GM19025 (cell line): Measurements from ENCODE around the gene TCEAL4.
"Not testable (repeated sequence)": the region's sequence is repeated elsewhere in the genome, so short reads cannot be mapped to it uniquely, and the experiment has no call there.

ENCODE experiments used
- ATAC-seq: cut with Tn5 transposase; IDR thresholded peaks from one replicate; pipeline ENCODE4 v1.9.1; 2021; ENCODE audit warnings: mild to moderate bottlenecking, low read depth, moderate library complexity; ENCODE audit not compliant: unreplicated experiment

The TCEAL4 gene

DNA sequence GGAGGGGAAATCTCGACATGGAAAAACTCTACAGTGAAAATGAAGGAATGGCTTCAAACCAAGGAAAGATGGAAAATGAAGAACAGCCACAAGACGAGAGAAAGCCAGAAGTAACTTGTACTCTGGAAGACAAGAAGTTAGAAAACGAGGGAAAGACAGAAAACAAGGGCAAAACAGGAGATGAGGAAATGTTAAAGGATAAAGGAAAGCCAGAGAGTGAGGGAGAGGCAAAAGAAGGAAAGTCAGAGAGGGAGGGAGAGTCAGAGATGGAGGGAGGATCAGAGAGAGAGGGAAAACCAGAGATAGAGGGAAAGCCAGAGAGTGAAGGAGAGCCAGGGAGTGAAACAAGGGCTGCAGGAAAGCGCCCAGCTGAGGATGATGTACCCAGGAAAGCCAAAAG is 1.3 kb downstream of the TCEAL4 start:
- no peak for ATAC-seq

DNA sequence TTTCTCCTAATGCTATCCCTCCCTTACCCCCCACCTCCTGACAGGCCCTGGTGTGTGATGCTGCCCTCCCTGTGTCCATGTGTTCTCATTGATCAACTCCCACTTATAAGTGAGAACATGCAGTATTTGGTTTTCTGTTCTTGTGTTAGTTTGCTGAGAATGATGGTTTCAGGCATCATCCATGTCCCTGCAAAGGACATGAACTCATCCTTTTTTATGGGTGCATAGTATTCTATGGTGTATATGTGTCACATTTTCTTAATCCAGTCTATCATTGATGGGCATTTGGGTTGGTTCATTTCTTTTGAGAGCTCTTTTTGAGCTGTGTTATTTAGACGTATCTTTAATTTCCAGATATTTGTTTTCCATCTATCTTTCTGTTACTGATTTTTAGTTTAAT is 7.0 kb downstream of the TCEAL4 start:
- not testable (repeated sequence) for ATAC-seq

DNA sequence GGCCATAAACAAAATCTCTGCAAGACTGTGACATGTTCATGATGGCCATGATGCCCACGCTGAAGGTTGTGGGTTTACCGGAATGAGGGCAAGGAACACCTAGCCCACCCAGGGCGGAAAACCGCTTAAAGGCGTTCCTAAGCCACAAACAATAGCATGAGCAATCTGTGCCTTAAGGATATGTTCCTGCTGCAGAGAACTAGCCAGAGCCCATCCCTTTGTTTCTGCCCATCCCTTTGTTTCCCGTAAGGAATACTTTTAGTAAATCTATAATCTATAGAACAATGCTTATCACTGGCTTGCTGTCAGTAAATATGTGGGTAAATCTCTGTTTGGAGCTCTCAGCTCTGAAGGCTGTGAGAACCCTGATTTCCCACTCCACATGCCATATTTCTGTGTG is 9.9 kb downstream of the TCEAL4 start:
- ATAC-seq: not testable (repeated sequence)

DNA sequence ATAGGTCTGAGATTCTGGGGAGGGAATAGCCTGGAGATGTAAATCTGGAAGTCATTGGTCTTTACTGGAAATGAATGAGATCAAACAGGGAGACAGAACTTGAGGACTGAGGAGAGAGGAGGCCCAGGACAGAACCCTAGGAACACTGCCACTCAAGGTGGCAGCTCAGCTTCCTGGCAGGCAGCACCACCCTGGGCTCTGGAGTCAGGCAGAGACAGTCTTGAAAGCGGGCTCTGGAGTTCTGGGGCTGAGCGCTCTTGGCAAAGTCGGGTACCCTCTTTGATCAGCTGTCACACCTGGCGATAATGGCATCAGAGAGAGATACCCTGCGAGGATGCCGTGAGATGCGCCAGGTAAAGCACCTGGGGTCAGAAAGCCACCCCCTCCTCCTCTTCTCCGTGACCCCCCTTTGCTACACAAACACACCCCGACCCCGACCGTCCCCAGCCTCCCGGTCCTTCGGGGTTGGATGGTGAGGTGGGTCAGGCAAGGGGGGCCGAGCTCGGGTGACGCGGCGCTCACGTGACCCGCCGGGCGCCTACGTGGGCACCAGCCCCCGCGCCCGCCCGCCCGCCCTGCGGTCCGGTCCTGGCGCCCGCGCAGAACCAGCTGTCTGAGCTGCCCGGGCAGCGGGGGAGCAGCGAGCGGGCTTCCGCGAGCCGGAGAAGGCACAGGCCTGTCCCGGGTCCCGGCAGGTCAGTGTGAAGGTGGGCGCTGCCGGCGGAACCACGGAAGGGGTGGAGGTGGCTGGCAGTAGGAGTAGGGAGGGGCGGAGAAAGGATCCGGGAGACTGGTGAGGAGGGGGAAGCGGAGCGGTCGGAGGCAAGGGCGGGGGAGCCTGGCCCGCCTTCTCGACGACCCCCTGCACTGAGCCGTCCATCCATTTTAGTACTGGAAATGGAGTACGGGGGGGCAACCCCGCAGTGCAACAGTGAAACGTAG is 22.3 kb downstream of the TCEAL4 start, which contains the start of gene TCEAL3:
Gene TCEAL3 (plus strand): TSS at position 600 of the 942 bp plus-strand sequence. CDS start 1,102 bp downstream, outside the sequence.
- ATAC-seq: peak; percentile 91

DNA sequence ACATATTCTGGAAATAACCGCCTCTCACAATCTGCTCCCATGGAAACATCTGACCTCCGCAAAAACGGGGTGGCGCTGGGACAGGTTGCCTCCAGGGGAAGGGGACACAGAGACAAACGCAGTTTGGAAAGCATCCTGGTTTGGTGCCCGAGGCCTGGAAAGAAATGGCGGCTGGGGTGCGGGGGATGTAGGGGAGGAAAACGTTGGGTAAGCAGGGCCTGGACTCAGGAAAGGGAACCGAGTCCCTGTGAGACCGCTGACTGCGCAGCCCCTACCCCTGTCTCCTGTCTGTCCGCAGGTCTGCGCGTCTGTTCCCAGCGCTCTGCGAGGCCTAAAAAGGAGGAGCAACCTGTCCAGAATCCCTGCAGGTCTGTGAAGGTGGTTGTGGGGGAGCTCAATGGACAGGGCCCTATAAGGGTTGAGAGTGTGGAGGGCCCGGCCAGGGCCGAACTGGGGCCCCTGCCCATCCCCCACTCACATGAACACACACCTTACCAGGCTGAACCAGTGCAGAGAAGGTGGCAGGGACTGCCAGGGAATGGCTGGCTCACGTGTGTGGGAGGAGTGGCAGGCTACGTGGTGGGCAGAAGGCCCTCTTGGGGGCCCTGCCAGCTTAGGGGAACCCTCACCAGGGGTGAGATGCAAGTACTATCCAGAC is 23.1 kb downstream of the TCEAL4 start:
- peak; percentile 22 for ATAC-seq

DNA sequence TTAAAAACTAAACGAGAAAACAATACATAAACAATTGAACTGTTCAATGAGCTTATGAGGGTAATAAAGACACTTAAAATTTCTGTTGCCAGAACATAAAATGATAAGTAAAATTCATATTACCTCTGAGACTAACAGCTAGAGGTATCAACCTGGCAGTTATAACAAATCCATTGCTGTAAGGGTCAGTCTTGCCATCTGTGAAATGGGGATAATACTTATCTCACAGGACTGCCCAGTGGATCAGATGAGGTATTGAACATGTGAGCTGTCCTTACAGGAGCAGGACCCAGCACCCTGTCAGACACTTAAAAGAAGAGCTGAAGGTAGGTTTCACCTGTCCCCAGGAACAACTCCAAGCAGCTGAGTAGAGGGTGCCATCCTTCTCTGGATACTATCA is 25.0 kb downstream of the TCEAL4 start:
- no peak for ATAC-seq

DNA sequence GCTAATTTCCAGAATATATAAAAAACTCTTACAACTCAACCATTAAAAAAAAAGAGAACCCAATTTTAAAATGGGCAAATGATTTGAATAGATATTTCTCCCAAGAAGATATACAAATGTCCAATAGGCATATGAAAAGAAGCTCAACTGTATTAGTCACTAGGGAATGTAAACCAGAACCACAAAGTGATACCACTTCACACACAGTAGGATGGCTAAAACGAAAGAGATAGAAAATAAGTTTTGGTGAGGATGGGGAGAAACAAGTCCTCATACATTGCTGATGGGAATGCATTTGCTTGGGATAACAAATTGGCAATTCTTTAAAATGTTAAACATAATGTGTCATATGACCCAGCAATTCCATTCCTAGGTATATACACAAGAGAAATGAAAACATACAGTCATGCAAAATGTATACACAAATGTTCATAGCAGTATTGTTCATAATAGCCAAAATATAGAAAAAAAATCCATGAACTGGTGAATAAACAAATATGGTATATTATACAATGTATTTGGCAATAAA is 28.1 kb downstream of the TCEAL4 start:
- ATAC-seq: no peak

DNA sequence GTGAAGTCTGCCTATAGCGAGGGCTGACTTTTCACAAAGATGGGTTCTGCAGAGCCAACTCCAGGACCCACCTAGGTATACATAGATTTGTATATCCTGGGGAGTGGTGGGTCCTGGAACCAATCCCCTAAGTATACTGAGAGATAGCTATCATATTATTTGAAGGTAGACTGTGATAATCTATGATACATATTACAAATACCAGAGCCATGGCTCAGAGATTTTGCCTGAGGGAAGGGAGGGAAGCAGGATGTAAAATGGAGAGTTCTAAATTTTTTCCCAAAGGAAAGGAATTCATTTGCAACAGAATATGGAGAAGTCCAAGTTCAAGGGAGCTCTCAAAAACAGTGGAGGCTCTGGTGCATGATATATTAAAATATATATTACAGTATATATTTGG is 29.7 kb downstream of the TCEAL4 start:
- no peak for ATAC-seq

DNA sequence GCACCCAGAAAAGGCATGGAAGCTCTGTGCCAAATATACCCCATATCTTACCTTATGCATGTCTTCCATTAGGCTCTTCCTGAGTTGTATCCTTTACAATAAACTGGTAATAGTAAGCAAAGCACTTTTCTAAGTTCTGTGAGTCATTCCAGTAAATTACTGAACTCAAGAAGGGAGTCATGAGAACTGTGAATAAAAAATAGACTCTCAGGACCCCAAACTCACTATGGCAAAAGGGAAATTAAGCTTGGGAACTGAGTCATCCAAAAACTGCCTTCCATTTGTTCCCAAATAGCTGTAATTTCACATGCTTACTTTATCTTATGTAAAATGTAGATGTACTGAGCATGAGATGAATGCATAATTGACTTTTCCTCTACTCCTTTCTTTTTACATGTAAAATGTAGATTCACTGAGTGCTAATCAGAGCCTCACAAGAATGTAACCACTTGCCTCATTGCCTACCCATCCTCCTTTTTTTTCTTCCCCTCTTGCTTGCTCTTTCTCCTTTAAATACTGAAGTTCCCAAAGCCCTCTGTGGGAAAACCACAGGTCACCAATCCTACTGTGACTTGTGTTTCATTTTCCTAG is 30.6 kb downstream of the TCEAL4 start:
- ATAC-seq: no peak

DNA sequence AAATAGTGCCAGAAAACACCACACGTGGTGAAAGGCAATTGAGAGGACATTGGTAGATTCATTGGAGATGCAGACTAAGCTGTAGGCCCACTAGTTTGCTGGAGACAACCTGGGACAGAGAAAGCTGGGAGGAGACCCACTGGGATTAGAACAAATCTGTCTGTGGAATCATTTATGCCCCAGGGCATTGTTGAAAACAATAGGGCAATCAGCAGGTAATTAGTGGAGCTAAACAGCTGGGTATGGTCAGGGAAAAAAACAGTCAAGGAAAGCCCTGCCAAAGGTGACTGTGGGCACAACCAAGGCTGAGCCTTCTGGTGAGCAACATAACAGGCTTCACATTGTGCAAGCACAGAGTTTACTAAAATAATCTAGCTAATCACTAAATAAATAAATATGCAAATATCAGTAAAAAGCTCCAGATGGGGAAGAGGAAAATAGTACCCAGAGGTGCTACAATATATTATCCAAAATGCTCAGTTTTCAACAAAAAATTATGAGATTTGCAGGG is 31.4 kb downstream of the TCEAL4 start:
- no peak for ATAC-seq

DNA sequence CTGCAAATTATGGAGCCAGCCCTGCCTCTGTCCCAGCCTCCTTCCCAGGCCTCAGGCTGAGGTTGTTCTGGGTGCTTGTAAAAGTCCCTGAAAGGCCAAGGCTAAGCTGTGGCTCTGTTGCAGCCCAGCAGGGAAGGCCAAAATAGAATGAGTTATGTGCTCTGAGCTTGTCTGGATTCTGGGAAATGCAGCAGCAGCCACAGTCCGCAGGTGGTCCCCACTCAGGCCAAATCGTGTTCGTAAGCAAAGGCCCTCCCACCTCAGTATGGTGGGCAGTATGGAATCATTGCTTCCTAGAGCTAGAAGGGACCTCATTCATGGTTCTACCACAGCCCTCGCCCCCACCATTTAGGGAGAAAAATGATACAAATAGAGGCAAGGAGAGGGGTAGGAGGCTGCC is 38.8 kb downstream of the TCEAL4 start:
- ATAC-seq: no peak

DNA sequence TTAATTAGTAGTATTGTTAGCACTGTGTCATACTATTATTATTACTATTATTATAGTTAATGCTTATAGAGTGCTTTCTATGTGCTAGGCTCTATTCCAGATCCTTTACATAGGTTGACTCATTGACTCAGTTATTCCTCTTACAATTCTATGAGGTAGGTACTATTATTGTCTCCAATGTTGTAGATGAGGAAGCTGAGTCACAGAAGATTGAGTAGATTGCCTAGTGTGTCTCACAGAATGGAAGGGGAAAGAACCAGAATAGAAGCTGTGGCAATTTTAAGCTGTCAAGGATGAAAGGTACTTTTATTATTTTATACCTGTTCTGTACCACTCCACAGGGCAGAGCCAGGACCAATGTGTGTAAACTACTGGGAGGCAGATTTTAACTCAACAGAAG is 41.5 kb downstream of the TCEAL4 start:
- ATAC-seq: no peak

DNA sequence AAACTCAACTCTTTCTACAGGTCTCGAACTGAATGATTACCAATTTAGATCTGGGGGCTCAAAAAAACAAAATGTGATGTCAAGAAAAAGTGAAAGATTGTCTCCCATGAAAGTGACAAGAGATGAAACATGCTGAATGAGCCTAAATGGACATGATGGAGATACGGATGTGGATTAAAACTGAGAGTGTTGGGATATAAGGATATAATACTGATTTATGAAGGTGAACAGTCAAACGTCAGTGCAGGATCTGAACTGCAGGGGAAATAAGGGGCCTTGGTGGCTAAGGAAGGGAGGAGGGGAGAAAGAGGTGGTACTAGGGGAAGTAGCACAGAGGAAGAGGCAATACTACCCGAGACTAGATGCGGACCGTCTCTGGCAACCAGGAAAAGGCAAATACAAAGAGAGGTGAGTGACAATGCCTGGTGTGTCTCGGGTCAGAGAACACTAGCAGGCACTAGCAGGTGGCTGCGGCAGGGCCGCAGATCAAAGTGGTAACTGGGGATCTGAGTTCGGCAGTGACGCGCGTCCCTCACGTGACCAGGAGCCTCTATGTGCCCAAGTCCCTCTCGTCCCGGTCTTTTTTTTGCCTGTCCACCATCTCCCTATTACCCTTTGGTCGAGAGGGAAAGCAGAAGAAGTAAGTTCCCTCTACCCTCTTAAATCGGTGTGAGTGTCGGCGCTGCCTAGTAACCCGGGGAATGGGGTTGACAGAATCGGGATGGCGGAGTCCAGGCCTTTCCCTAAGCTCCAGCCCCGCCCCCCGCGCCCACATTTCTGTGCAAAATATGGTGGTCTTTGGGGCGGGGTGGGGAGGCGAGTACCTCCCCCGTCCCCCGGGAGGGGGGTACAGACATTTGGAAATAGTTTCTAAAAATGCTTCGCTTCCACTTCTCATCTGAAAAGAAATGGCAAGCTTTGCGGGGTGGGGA is 43.3 kb downstream of the TCEAL4 start, which contains the start of gene TCEAL1:
Gene TCEAL1 (plus strand): TSS at position 590 of the 932 bp plus-strand sequence. CDS start 942 bp downstream, outside the sequence.
- peak; percentile 62 for ATAC-seq

DNA sequence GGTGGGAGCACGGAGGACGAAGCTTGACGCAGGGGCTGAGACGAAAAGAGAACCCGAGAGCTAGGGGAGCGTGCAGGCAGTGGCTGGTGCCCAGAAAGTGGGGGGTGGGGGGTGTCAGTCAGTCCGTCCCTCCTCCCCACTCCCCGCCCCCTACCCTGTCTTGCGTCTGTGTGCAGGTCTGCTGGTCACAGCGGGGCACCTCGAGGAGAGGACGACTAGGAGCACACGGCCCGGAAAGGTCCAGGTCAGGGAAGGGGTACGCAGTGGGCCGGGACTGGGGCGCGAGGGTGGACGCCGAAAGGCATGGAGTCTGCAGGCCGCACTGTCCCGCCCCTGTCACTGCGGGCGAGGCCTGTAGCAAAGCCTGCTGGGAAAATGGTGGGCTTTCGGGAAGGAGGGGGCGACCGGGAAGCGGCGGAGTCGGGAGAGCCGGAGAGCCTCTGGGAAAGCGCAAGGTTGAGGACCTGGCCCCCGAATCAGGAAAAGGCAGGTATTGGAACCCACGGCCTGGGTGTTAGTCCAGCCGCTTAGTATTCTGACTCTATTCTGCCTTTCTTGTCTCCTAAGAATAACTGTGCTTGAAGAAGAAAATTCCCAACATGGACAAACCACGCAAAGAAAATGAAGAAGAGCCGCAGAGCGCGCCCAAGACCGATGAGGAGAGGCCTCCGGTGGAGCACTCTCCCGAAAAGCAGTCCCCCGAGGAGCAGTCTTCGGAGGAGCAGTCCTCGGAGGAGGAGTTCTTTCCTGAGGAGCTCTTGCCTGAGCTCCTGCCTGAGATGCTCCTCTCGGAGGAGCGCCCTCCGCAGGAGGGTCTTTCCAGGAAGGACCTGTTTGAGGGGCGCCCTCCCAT is 44.2 kb downstream of the TCEAL4 start:
- no peak for ATAC-seq

DNA sequence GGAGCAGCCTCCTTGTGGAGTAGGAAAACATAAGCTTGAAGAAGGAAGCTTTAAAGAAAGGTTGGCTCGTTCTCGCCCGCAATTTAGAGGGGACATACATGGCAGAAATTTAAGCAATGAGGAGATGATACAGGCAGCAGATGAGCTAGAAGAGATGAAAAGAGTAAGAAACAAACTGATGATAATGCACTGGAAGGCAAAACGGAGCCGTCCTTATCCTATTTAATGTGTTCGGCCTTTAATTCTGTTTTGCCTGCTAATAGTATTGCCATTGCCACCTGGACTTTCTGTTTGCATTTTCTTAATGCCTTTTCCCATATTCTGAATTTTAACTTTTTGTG is 44.8 kb downstream of the TCEAL4 start:
- ATAC-seq: no peak

DNA sequence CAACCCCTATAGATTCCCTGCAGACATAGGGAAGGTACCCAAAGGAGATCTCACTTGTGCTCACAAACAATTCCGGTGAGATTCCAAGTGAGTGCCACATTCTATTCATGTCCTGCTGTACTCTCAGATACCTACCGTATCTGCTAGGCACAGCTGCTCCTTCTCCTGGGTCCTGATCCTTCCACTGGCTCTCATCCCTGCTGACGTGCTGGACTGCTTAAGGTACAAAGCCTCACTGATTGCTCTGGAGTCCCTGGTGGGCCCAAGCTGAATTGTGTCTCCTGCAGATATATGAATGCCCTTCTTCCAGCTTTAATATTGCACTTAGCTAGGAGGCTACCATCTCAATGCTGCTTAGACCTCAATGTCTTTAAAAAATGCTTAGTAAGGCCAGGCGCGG is 45.8 kb downstream of the TCEAL4 start:
- ATAC-seq: no peak

DNA sequence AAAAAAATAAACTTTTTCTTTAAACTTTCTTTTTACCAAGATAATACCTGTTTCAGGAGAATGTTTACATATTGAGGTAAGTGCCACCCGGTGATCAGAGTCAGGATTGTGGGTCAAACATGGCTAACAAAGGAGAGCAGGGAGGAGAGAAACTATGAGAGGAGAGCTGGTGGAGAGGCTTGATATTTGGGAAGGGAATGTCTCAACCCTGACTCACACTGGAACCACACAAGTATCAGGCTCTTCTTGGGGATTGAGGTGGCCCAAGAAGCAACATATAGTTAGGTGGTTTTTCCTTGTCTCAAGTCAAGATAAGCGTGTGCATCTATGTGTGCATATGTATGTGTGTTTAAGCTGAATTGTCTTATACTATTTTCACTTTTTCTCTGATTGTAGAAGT is 50.1 kb downstream of the TCEAL4 start:
- ATAC-seq: no peak
